Peyer's patch (tissue), 4 donors: ENCODE measurements around the gene ZNF697. TPM values are rescaled to one million over a fixed set of nuclear protein-coding genes. Genes with fewer than 3 reads are reported as not detected.

Experiments used
- DNase-seq, 3 donors: peaks; one replicate each; pipeline ENCODE4 v3.0.0-alpha.2; 2017 to 2019
- H3K27ac ChIP-seq, 4 donors: fragments of 200-600 bp; sonication (generic); one replicate each; pipeline ENCODE4 v1.5.1; 2016 to 2019
- H3K27me3 ChIP-seq, 2 donors: fragments of 200-600 bp; sonication (generic); one replicate each; pipeline ENCODE4 v1.5.1; 2019
- H3K36me3 ChIP-seq, 3 donors: fragments of 200-600 bp; sonication (generic); one replicate each; pipeline ENCODE4 v1.5.1; 2016 to 2019
- H3K4me1 ChIP-seq, 4 donors: fragments of 200-600 bp; sonication (generic); one replicate each; pipeline ENCODE4 v1.5.1; 2016 to 2019
- H3K4me3 ChIP-seq, 4 donors: fragments of 200-600 bp; sonication (generic); 1 replicate in 3 of 4; 2 replicates in 1 of 4; pipeline ENCODE4 v1.5.1; 2016 to 2019; ENCODE audit warnings: mild to moderate bottlenecking in 1 of 4
- H3K9me3 ChIP-seq, 4 donors: fragments of 200-600 bp; sonication (generic); one replicate each; pipeline ENCODE4 v1.5.1; 2016 to 2019; ENCODE audit warnings: mild to moderate bottlenecking in 1 of 4
- POLR2A ChIP-seq, 2 donors: fragments of 450-650 bp; IDR thresholded peaks; one replicate each; pipeline ENCODE4 v1.5.1; 2017; ENCODE audit warnings: antibody characterized with exemption in 2 of 2, mild to moderate bottlenecking in 2 of 2, moderate library complexity in 2 of 2
- total RNA-seq, 4 donors: library from RNA; depleted of rRNA; stranded (reverse); fragments of >200 nt; gene quantifications; one replicate each; pipeline ENCODE4 v1.1.0, GENCODE V29; 2016
- TF ChIP-seq, protein P1 (sequence below), 6 experiments: fragments of 450-650 bp in 4 of 6; fragments of 200-600 bp in 2 of 6; sonication (generic) in 1 of 6; IDR thresholded peaks; one replicate each; pipeline ENCODE4 v1.5.1; 2017 to 2019; ENCODE audit warnings: antibody characterized with exemption in 6 of 6, mild to moderate bottlenecking in 3 of 6, moderate library complexity in 1 of 6

The ZNF697 gene
- total RNA-seq, 4 donors from 2014 or later, result 4.4 to 6.3 (median 5.0) TPM

DNA sequence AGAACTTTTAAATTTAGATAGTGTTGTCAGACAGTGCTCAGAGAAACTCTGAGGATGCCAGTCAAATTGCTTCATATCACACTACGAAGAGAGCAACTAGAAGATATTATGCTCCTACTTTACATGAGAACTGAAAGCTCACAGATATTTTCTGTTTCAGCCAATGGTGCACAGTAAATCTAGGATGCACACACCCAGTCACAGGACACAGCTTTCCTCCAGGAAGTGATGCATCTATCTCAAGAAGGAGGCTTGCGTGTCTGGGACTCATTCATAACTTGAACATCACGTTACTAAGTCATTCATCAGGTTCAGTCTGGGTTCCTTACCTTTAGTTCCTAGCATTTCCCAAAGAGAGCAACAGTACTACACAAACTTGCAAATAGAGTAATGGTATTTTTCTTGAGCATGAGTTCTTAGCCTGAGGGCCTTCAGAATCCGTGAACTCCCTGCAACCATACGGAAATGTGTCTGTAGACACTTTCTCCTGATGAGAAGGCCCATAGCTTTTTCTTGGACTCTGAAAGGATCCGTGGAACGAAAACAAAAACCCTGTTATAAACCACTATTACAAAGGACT, 12.2 kb downstream of the ZNF697 start:
- Histone ChIP-seq H3K4me3 (no peak overlapping the region), H3K36me3 (no peaks in the 10 kb centered on the region), H3K9me3 (no peaks in the 10 kb centered on the region), H3K4me1 (peaks cover 0 to 19% (median 4%) of the 10 kb centered on the region in 4 donors), H3K27ac (no peak overlapping the region), H3K27me3 (no peaks in the 10 kb centered on the region)
- no peak for TF ChIP-seq POLR2A (IDR thresholded peaks at IDR 0.05)
- TF ChIP-seq, protein P1, sequence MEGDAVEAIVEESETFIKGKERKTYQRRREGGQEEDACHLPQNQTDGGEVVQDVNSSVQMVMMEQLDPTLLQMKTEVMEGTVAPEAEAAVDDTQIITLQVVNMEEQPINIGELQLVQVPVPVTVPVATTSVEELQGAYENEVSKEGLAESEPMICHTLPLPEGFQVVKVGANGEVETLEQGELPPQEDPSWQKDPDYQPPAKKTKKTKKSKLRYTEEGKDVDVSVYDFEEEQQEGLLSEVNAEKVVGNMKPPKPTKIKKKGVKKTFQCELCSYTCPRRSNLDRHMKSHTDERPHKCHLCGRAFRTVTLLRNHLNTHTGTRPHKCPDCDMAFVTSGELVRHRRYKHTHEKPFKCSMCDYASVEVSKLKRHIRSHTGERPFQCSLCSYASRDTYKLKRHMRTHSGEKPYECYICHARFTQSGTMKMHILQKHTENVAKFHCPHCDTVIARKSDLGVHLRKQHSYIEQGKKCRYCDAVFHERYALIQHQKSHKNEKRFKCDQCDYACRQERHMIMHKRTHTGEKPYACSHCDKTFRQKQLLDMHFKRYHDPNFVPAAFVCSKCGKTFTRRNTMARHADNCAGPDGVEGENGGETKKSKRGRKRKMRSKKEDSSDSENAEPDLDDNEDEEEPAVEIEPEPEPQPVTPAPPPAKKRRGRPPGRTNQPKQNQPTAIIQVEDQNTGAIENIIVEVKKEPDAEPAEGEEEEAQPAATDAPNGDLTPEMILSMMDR (IDR thresholded peaks at IDR 0.05), result no peak
- no peak for DNase-seq

DNA sequence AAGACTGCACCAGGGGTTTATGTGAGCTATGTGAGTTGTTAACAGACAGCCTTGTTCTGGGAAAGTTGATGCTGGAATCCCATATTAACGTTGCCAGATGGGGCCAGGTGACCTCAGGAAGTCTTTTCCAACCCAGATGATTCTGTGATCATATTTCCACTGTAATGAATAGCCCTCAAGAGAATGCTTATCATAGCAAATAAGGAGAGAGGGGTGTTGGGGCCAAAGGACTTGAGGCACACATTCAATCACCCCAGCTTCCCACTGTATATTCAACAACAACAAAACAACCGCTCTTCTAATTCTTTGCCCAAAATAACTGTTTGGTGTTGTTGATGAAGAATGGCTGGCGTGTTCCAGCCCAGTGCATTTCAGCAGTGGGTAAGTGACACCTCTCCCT, 14.1 kb downstream of the ZNF697 start:
- H3K36me3 ChIP-seq, result no peaks in the 10 kb centered on the region
- H3K9me3 ChIP-seq, result no peaks in the 10 kb centered on the region
- DNase-seq, result no peak
- no peak for TF ChIP-seq POLR2A (IDR thresholded peaks at IDR 0.05)
- TF ChIP-seq, protein P1 (IDR thresholded peaks at IDR 0.05), result no peak
- peaks cover 0 to 23% (median 4%) of the 10 kb centered on the region in 4 donors for H3K4me1 ChIP-seq
- no peak overlapping the region for H3K4me3 ChIP-seq
- H3K27ac ChIP-seq, result no peak overlapping the region
- no peaks in the 10 kb centered on the region for H3K27me3 ChIP-seq

DNA sequence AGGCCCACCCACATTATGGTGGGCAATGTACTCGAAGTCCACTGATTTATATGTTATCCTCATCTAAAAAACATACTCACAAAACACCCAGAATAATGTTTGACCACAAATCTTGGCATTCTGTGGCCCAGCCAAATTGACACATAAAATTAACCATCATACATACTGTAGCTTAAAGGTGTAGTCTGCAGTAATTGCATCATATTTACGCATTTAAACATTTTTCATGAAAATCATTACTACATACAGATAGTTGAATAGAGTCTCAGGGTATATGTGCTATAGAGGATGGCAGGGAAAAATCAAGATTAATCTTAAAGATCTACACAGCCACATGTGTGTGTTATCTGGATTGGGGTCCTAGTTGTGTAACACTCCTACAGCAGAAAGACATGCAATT, 14.5 kb downstream of the ZNF697 start:
- Histone ChIP-seq H3K4me1 (peaks cover 0 to 23% (median 4%) of the 10 kb centered on the region in 4 donors), H3K4me3 (no peak overlapping the region), H3K27me3 (no peaks in the 10 kb centered on the region), H3K9me3 (no peaks in the 10 kb centered on the region), H3K36me3 (no peaks in the 10 kb centered on the region), H3K27ac (no peak overlapping the region)
- no peak for DNase-seq
- TF ChIP-seq, protein P1 (IDR thresholded peaks at IDR 0.05), result no peak

DNA sequence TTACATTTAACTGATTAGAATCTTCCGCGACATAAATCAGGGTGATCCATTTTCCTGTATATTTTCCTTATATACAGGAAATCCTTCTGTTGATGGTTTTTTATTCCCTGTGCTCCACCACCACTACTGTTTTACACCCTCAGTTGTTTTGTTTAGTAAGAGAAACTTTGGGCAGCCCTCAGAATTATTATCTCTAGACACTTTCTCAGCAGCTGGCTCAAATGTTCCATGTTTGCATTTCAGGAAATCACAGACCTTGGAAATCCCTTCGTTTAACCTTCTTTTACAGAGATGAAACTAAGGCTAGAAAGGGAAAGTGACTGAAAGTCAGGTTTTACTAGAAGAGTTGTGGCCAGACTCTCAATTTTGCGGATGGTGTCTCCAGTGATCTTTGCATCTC, 15.2 kb downstream of the ZNF697 start:
- no peak overlapping the region for H3K4me3 ChIP-seq
- no peak for DNase-seq
- H3K27me3 ChIP-seq, result no peaks in the 10 kb centered on the region
- H3K27ac ChIP-seq, result no peak overlapping the region
- H3K36me3 ChIP-seq, result no peaks in the 10 kb centered on the region
- TF ChIP-seq, protein P1 (IDR thresholded peaks at IDR 0.05), result no peak
- TF ChIP-seq POLR2A (IDR thresholded peaks at IDR 0.05), result no peak
- H3K9me3 ChIP-seq, result no peaks in the 10 kb centered on the region
- H3K4me1 ChIP-seq, result peaks cover 0 to 23% (median 4%) of the 10 kb centered on the region in 4 donors

DNA sequence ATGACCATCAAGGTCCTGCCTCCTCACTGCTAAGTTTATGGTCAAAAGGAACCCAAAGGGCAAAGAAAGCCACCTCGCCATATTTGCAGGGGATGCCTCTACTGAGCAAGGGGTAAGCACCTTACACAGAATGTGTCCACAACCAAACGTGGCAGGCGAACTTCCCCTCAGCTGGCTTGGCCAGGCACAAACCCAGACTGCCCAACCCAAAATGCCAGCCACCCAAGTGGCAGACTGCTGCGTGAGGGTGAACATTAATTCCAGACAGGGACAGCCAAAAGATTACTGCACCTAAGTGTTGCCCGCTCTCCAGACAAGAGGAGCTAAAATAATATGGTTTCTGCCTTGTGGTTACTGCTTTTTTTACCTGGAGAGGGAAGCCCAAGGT, 16.0 kb downstream of the ZNF697 start:
- no peaks in the 10 kb centered on the region for H3K36me3 ChIP-seq
- H3K9me3 ChIP-seq, result no peaks in the 10 kb centered on the region
- H3K27me3 ChIP-seq, result no peaks in the 10 kb centered on the region
- TF ChIP-seq POLR2A (IDR thresholded peaks at IDR 0.05), result no peak
- TF ChIP-seq, protein P1 (IDR thresholded peaks at IDR 0.05), result no peak
- peaks cover 0 to 23% (median 4%) of the 10 kb centered on the region in 4 donors for H3K4me1 ChIP-seq
- peak overlapping the region in 2 of 4 donors; percentile 46 to 54 for H3K27ac ChIP-seq
- peak overlapping the region in 1 of 4 donors; percentile 50 for H3K4me3 ChIP-seq
- DNase-seq, result no peak
